ENCODE data around the gene CISH. TPM values are rescaled to one million over a fixed set of nuclear protein-coding genes. Genes with fewer than 3 reads are reported as not detected.

The CISH gene
- total and polyA plus RNA-seq, 9 donors: 6.2 to 28.0 (median 21.9) TPM

DNA sequence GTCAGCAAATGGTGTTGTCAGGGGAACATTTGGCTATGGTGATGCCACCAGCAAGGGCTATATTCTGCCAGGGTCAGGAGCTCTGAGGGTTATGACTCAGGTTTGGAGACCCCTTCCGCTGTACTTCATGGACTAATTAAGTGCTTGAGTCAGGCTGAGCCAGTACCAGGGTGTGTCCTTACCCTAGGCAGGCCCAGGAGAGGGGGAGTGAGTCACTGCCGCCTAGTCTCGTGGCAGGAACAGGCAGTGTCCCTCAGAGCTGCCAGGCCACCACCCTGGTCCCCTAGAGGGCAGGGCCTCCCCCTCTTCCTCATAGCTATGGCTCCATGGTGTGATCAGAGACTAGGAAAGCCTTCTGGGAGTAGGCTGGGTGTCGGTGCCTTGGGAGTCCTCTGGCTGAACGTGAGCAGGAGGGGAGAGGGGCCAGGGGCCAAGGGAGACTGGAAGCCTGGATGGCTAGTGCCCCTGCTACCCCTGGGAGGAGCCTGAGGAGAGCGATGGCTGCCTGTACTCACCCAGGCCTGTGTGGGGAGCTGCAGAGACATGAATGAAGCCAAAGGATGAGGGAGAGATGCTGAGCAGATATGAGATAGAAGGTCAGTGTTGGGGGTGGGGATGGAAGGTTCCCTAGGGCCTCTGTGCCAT lies 16.0 kb upstream of the CISH start:
- no peak for TF ChIP-seq POLR2A (IDR thresholded peaks at IDR 0.05)
- no peak for TF ChIP-seq EP300 (IDR thresholded peaks at IDR 0.05)
- TF ChIP-seq CTCF (IDR thresholded peaks at IDR 0.05): no peak
- Histone ChIP-seq H3K9me3 (no peaks in the 10 kb centered on the region), H3K4me1 (ENCODE audit: insufficient read depth) (no peaks in the 10 kb centered on the region), H3K36me3 (no peaks in the 10 kb centered on the region), H3K27ac (no peak overlapping the region), H3K27me3 (no peaks in the 10 kb centered on the region), H3K4me3 (no peak overlapping the region)
- intact Hi-C loops (cut with DNase I): no loop called here
- DNase-seq: no peak
- WGBS, 3 donors: 56 to 63% (median 61%) methylated on average over 6 of the region's 6 CpGs

- Histone ChIP-seq H3K4me3 (no peak overlapping the region), H3K27ac (no peak overlapping the region), H3K9me3 (no peaks in the 10 kb centered on the region), H3K4me1 (ENCODE audit: insufficient read depth) (no peaks in the 10 kb centered on the region), H3K27me3 (no peaks in the 10 kb centered on the region), H3K36me3 (no peaks in the 10 kb centered on the region)
- TF ChIP-seq EP300 (IDR thresholded peaks at IDR 0.05): no peak
- no peak for TF ChIP-seq CTCF (IDR thresholded peaks at IDR 0.05)
- no peak for TF ChIP-seq POLR2A (IDR thresholded peaks at IDR 0.05)
- 88 to 91% (median 90%) methylated on average over 3 of the region's 3 CpGs for WGBS, 3 donors
- DNase-seq: no peak
- intact Hi-C loops (cut with DNase I): no loop called here
Measured at GRCh38 chr3:50626401-50626800, 14.8 kb upstream of the CISH start.

- TF ChIP-seq CTCF (IDR thresholded peaks at IDR 0.05) (no peak), POLR2A (IDR thresholded peaks at IDR 0.05) (no peak), EP300 (IDR thresholded peaks at IDR 0.05) (no peak)
- Histone ChIP-seq H3K27ac (no peak overlapping the region), H3K27me3 (no peaks in the 10 kb centered on the region), H3K9me3 (no peaks in the 10 kb centered on the region), H3K4me3 (no peak overlapping the region), H3K4me1 (ENCODE audit: insufficient read depth) (peaks cover 1% of the 10 kb centered on the region), H3K36me3 (no peaks in the 10 kb centered on the region)
- 77 to 80% (median 79%) methylated on average over 18 of the region's 18 CpGs for WGBS, 3 donors
- no peak for DNase-seq
- intact Hi-C loops (cut with DNase I): no loop called here
Measured at GRCh38 chr3:50625231-50626182, 13.9 kb upstream of the CISH start.

- peaks cover 2% of the 10 kb centered on the region for H3K4me1 ChIP-seq (ENCODE audit: insufficient read depth)
- intact Hi-C loops (cut with DNase I): no loop called here
- WGBS, 3 donors: 99 to 100% (median 100%) methylated on average over 2 of the region's 2 CpGs
Measured at GRCh38 chr3:50624634-50625033, 13.1 kb upstream of the CISH start.

More at GRCh38 chr3:50624634-50625033, 13.1 kb upstream of the CISH start:
- H3K9me3 ChIP-seq: no peaks in the 10 kb centered on the region
- H3K27me3 ChIP-seq: no peaks in the 10 kb centered on the region
- no peak overlapping the region for H3K27ac ChIP-seq
- DNase-seq: no peak
- H3K4me3 ChIP-seq: no peak overlapping the region
- TF ChIP-seq EP300 (IDR thresholded peaks at IDR 0.05) (no peak), CTCF (IDR thresholded peaks at IDR 0.05) (no peak)
- H3K36me3 ChIP-seq: no peaks in the 10 kb centered on the region

All from ovary (tissue), 9 donors.